Endodermal cell (in vitro differentiated cells): ENCODE results near the gene SLC10A2. TPM values are rescaled to one million over a fixed set of nuclear protein-coding genes. Genes with fewer than 3 reads are reported as not detected.

ENCODE experiments used
- DNase-seq: peaks from one replicate; pipeline ENCODE4 v3.0.0-alpha.2; 2017
- H3K27ac ChIP-seq: 2 replicates; pipeline ENCODE4 v1.5.1; 2013; ENCODE audit warnings: mild to moderate bottlenecking, low read depth, low read length, moderate library complexity
- H3K27me3 ChIP-seq: 2 replicates; pipeline ENCODE4 v1.6.1; 2013; ENCODE audit warnings: mild to moderate bottlenecking, low read length, moderate library complexity; ENCODE audit not compliant: insufficient read depth, control insufficient read depth, poor library complexity, severe bottlenecking
- H3K36me3 ChIP-seq: 2 replicates; pipeline ENCODE4 v1.7.0; 2013; ENCODE audit warnings: mild to moderate bottlenecking, low read length, moderate library complexity; ENCODE audit not compliant: control insufficient read depth, insufficient read depth
- H3K4me1 ChIP-seq: one replicate; pipeline ENCODE4 v1.7.0; 2013; ENCODE audit warnings: low read length; ENCODE audit not compliant: control insufficient read depth, insufficient read depth
- H3K4me3 ChIP-seq: 2 replicates; pipeline ENCODE4 v1.5.1; 2013; ENCODE audit warnings: mild to moderate bottlenecking, low read length, moderate library complexity
- H3K9ac ChIP-seq: 2 replicates; pipeline ENCODE4 v1.6.1; 2013; ENCODE audit warnings: mild to moderate bottlenecking, low read length, moderate library complexity; ENCODE audit not compliant: poor library complexity, severe bottlenecking; ENCODE audit errors: extremely low read depth
- H3K9me3 ChIP-seq: 2 replicates; pipeline ENCODE4 v1.6.1; 2013; ENCODE audit warnings: mild to moderate bottlenecking, low read length, moderate library complexity; ENCODE audit not compliant: control insufficient read depth
- H3K27ac Mint-ChIP-seq: 2 replicates; pipeline ENCODE4 v1.8.0; 2020; ENCODE audit warnings: mixed read lengths
- H3K27me3 Mint-ChIP-seq: 2 replicates; pipeline ENCODE4 v1.8.0; 2021; ENCODE audit warnings: mild to moderate bottlenecking, mixed read lengths; ENCODE audit not compliant: insufficient read depth
- H3K36me3 Mint-ChIP-seq: 2 replicates; pipeline ENCODE4 v1.8.0; 2020; ENCODE audit warnings: low read depth, mixed read lengths
- H3K4me1 Mint-ChIP-seq: 2 replicates; pipeline ENCODE4 v1.8.0; 2020; ENCODE audit warnings: mixed read lengths
- H3K4me3 Mint-ChIP-seq: 2 replicates; pipeline ENCODE4 v1.8.0; 2020; ENCODE audit warnings: mild to moderate bottlenecking, moderate library complexity, mixed read lengths
- H3K9me3 Mint-ChIP-seq: 2 replicates; pipeline ENCODE4 v1.8.0; 2020; ENCODE audit warnings: mild to moderate bottlenecking, mixed read lengths
- WGBS, 2 experiments: methylation state at CpG; one replicate each; pipeline versions ENCODE4 v1.1.5 to v1.1.7; 2013; ENCODE audit warnings: missing lambda C conversion rate in 2 of 2, mixed read lengths in 1 of 2; ENCODE audit not compliant: insufficient coverage in 1 of 2, insufficient read length in 1 of 2; 5-methylcytosine and 5-hydroxymethylcytosine counted together
- total RNA-seq, 2 donors: library from RNA; stranded (reverse); fragmentation: NEBNext Ultra II Directional in 1 of 2; extraction: Animal tissue kit (Norgen Biotek cat#: 25700) in 1 of 2; gene quantifications; 2 replicates in 1 of 2; 3 replicates in 1 of 2; pipeline ENCODE4 v1.2.1, GENCODE V29; 2021
- TF ChIP-seq, protein P1 (sequence below): fragments of 200-600 bp; sonication (generic); conservative IDR thresholded peaks from 2 replicates; pipeline ENCODE4 v1.5.0; 2021; ENCODE audit warnings: antibody characterized with exemption, mild to moderate bottlenecking

SLC10A2 gene
- total RNA-seq, 2 donors from 2014 or later: not detected

DNA sequence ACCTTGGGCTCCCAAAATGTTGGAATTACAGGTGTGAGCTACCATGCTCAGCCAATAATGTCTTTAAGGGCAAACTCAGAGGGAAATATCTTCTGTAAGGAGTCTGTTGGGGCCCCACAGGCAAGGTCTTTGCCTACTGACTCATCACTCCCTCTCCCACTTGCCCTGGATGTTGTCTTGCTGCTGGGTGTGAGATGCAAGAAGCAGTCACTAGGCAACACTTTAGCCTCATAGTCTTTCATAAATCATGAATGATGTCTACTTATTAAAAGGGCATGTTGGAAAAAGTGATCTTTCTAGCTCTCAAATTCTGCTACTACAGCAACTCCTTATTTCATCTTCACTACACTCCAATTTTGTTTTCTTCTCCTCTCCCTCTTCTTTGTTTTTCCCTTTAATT is 34.6 kb upstream of the SLC10A2 start:
- Mint-ChIP-seq H3K36me3 (no peaks in the 10 kb centered on the region), H3K27ac (no peak overlapping the region), H3K27me3 (no peaks in the 10 kb centered on the region), H3K9me3 (no peaks in the 10 kb centered on the region), H3K4me1 (no peaks in the 10 kb centered on the region), H3K4me3 (no peak overlapping the region)
- TF ChIP-seq, protein P1, sequence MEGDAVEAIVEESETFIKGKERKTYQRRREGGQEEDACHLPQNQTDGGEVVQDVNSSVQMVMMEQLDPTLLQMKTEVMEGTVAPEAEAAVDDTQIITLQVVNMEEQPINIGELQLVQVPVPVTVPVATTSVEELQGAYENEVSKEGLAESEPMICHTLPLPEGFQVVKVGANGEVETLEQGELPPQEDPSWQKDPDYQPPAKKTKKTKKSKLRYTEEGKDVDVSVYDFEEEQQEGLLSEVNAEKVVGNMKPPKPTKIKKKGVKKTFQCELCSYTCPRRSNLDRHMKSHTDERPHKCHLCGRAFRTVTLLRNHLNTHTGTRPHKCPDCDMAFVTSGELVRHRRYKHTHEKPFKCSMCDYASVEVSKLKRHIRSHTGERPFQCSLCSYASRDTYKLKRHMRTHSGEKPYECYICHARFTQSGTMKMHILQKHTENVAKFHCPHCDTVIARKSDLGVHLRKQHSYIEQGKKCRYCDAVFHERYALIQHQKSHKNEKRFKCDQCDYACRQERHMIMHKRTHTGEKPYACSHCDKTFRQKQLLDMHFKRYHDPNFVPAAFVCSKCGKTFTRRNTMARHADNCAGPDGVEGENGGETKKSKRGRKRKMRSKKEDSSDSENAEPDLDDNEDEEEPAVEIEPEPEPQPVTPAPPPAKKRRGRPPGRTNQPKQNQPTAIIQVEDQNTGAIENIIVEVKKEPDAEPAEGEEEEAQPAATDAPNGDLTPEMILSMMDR: no peak
- H3K27me3 ChIP-seq: no peaks in the 10 kb centered on the region
- no peak overlapping the region for H3K9ac ChIP-seq
- H3K4me1 ChIP-seq: no peaks in the 10 kb centered on the region
- H3K4me3 ChIP-seq: no peak overlapping the region
- no peaks in the 10 kb centered on the region for H3K9me3 ChIP-seq
- DNase-seq: no peak
- no peaks in the 10 kb centered on the region for H3K36me3 ChIP-seq
- no peak overlapping the region for H3K27ac ChIP-seq

DNA sequence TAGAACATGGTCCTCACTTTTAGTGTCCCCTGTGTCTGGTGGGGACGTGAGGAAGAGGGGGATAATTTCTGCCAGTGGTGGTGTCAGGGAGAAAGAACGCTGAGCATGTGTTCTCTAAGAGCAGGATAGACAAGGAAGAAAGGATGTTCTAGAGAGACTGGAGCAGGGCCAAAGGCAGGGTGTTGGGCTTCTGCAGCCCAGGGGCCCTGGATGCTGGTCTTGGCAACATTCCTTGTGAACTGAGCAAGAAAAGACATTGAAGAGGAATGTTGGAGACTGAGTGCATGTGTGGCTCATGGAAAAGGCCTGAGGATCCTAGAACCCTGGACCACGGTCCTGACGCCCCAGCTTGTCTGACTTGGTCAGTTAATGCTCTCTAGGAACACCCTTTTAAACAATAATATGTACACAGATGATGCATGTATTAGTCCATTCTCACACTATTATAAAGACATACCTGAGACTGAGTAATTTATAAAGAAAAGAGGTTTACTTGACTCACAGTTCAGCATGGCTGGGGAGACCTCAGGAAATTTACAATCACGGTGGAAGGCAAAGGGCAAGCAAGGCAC is 33.6 kb upstream of the SLC10A2 start:
- 89 to 100% methylated on average over 4 to 5 of the region's 5 CpGs for WGBS, 2 experiments
- no peaks in the 10 kb centered on the region for H3K4me1 Mint-ChIP-seq
- Histone ChIP-seq H3K9me3 (no peaks in the 10 kb centered on the region), H3K27ac (no peak overlapping the region), H3K4me1 (no peaks in the 10 kb centered on the region), H3K27me3 (no peaks in the 10 kb centered on the region), H3K36me3 (no peaks in the 10 kb centered on the region), H3K9ac (no peak overlapping the region), H3K4me3 (no peak overlapping the region)
- no peaks in the 10 kb centered on the region for H3K27me3 Mint-ChIP-seq
- H3K27ac Mint-ChIP-seq: no peak overlapping the region
- no peak for DNase-seq
- no peaks in the 10 kb centered on the region for H3K9me3 Mint-ChIP-seq
- H3K4me3 Mint-ChIP-seq: no peak overlapping the region
- no peaks in the 10 kb centered on the region for H3K36me3 Mint-ChIP-seq
- TF ChIP-seq, protein P1: no peak

DNA sequence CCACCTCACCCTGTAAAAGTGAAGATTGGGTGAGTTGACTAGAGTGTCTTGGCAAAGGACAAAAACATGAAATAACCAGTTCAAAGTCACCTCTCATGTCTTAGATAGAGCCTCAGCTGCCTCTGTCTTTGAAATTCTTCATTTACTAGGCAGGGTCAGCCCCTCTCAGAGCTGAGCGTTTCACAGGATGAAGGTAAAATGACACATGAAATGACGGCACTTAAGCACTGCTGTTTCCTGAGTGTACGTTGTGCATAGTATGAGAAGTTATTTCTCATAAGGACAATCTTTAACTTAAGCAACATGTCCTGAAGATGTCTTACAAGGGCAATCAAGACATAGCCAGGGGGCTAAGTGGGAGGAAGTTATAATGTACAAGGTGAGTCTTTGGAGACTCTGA is 32.3 kb upstream of the SLC10A2 start:
- WGBS, 2 experiments: 85 to 100% methylated on average over 1 to 3 of the region's 3 CpGs
- no peaks in the 10 kb centered on the region for H3K36me3 ChIP-seq
- DNase-seq: no peak
- no peaks in the 10 kb centered on the region for H3K36me3 Mint-ChIP-seq
- peaks cover 9% of the 10 kb centered on the region for H3K9me3 Mint-ChIP-seq
- TF ChIP-seq, protein P1: no peak
- peaks cover 6% of the 10 kb centered on the region for H3K9me3 ChIP-seq
- H3K27ac Mint-ChIP-seq: no peak overlapping the region
- H3K27me3 ChIP-seq: no peaks in the 10 kb centered on the region
- H3K27me3 Mint-ChIP-seq: no peaks in the 10 kb centered on the region
- H3K4me3 ChIP-seq: no peak overlapping the region
- no peak overlapping the region for H3K9ac ChIP-seq
- no peaks in the 10 kb centered on the region for H3K4me1 ChIP-seq
- no peaks in the 10 kb centered on the region for H3K4me1 Mint-ChIP-seq
- H3K27ac ChIP-seq: no peak overlapping the region
- H3K4me3 Mint-ChIP-seq: no peak overlapping the region
